DND-41 (cell line): ENCODE data around the gene DDX1.

Experiments
- ATAC-seq: fragments of 200-7000 bp; cut with Tn5 transposase; 3 replicates; pipeline ENCODE4 v1.9.1; 2021; ENCODE audit warnings: low read depth; ENCODE audit not compliant: insufficient read depth
- DNase-seq: peaks from one replicate; pipeline ENCODE4 v3.0.0-alpha.2; 2020
- H2AFZ ChIP-seq: 2 replicates; pipeline ENCODE4 v1.6.0; 2012; ENCODE audit warnings: low read depth, low read length
- H3K27ac ChIP-seq: 2 replicates; pipeline ENCODE4 v1.5.1; 2012; ENCODE audit warnings: low read length, inconsistent platforms
- H3K27me3 ChIP-seq: fragments of 200-600 bp; sonication (generic); 2 replicates; pipeline ENCODE4 v1.6.0; 2012; ENCODE audit warnings: low read length, mild to moderate bottlenecking, inconsistent platforms; ENCODE audit not compliant: insufficient read depth, poor library complexity
- H3K36me3 ChIP-seq: 2 replicates; pipeline ENCODE4 v1.5.1; 2012; ENCODE audit warnings: low read length, inconsistent platforms; ENCODE audit not compliant: insufficient read depth
- H3K4me1 ChIP-seq: 2 replicates; pipeline ENCODE4 v1.5.1; 2012; ENCODE audit warnings: mild to moderate bottlenecking, low read length; ENCODE audit not compliant: insufficient read depth
- H3K4me2 ChIP-seq: 2 replicates; pipeline ENCODE4 v1.6.0; 2012; ENCODE audit warnings: mild to moderate bottlenecking, moderate library complexity, low read length, inconsistent platforms; ENCODE audit not compliant: insufficient read depth
- H3K4me3 ChIP-seq, 2 experiments: fragments of 200-600 bp in 1 of 2; shearing (Covaris generic) in 1 of 2; 2 replicates each; pipeline ENCODE4 v1.5.1; 2012 to 2016; ENCODE audit warnings: inconsistent platforms in 2 of 2, low read length in 2 of 2, mild to moderate bottlenecking in 2 of 2, low read depth in 1 of 2, moderate library complexity in 1 of 2
- H3K79me2 ChIP-seq: 2 replicates; pipeline ENCODE4 v1.6.0; 2012; ENCODE audit warnings: low read length, inconsistent platforms; ENCODE audit not compliant: insufficient read depth
- H3K9ac ChIP-seq: 2 replicates; pipeline ENCODE4 v1.6.0; 2012; ENCODE audit warnings: low read depth, mild to moderate bottlenecking, inconsistent platforms, low read length, moderate library complexity
- H3K9me3 ChIP-seq: 2 replicates; pipeline ENCODE4 v1.5.1; 2012; ENCODE audit warnings: low read length, moderate library complexity, mild to moderate bottlenecking, inconsistent platforms; ENCODE audit not compliant: insufficient read depth, severe bottlenecking
- H4K20me1 ChIP-seq: 2 replicates; pipeline ENCODE4 v1.6.0; 2012; ENCODE audit warnings: low read length; ENCODE audit not compliant: insufficient read depth
- EZH2 ChIP-seq: IDR thresholded peaks from 3 replicates; pipeline ENCODE4 v1.6.1; 2012; ENCODE audit warnings: borderline replicate concordance, low read depth, mild to moderate bottlenecking, moderate library complexity, low read length, inconsistent platforms; ENCODE audit not compliant: severe bottlenecking
- TF ChIP-seq, protein P1 (sequence below): IDR thresholded peaks from 2 replicates; pipeline ENCODE4 v1.5.1; 2012; ENCODE audit warnings: borderline replicate concordance, low read length, moderate library complexity, mild to moderate bottlenecking; ENCODE audit not compliant: poor library complexity, severe bottlenecking; ENCODE audit errors: extremely low read depth

Gene DDX1

GRCh38 chr2:15666861-15667808, 75.5 kb downstream of the DDX1 start:
- Histone ChIP-seq H3K9ac (no peak overlapping the region), H3K27me3 (no peaks in the 10 kb centered on the region), H3K9me3 (no peaks in the 10 kb centered on the region), H2AFZ (no peak overlapping the region), H3K4me2 (no peak overlapping the region), H3K36me3 (no peaks in the 10 kb centered on the region), H3K27ac (no peak overlapping the region), H3K4me3 (no peak overlapping the region), H4K20me1 (no peaks in the 10 kb centered on the region), H3K4me1 (no peaks in the 10 kb centered on the region), H3K79me2 (no peaks in the 10 kb centered on the region)
- ATAC-seq (no peak), DNase-seq (no peak)
- TF ChIP-seq EZH2 = no peak
- TF ChIP-seq, protein P1, sequence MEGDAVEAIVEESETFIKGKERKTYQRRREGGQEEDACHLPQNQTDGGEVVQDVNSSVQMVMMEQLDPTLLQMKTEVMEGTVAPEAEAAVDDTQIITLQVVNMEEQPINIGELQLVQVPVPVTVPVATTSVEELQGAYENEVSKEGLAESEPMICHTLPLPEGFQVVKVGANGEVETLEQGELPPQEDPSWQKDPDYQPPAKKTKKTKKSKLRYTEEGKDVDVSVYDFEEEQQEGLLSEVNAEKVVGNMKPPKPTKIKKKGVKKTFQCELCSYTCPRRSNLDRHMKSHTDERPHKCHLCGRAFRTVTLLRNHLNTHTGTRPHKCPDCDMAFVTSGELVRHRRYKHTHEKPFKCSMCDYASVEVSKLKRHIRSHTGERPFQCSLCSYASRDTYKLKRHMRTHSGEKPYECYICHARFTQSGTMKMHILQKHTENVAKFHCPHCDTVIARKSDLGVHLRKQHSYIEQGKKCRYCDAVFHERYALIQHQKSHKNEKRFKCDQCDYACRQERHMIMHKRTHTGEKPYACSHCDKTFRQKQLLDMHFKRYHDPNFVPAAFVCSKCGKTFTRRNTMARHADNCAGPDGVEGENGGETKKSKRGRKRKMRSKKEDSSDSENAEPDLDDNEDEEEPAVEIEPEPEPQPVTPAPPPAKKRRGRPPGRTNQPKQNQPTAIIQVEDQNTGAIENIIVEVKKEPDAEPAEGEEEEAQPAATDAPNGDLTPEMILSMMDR = no peak

DNA sequence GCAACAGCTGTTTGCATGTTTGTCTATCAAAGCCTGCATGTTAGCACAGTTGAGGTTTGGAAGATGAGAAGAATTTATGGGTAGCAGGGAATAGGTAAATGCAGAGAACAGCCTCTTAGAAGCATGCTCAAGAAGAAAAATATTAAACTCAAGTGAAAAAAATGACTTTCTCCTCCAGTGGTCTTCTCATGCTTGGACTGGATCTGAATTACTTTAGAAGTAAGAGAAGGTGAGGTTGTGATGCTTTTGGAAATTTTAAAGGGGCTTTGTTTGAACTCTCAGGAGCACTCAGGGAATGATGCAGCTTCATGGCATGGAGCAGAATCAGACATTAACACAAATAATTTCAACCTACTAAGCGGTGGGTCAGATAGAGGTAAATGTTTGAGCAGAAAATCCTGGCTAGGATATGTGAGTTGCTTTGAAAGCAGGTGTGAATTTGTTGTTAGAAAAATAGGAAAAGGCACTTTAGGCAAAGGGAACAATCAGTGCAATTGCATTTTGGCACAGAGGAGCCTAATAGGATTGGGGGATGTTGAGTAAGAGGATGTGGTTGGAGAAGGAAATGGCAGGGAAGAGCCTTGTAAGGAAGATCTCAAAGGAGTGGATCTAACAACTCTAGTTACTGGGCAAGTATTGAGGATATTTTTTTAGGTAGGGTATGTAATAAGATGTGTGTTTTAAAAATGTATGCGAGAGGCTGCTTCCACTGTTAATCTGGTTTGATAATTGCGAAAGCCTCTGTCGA, 76.3 kb downstream of the DDX1 start:
- Histone ChIP-seq H3K9ac (no peak overlapping the region), H4K20me1 (no peaks in the 10 kb centered on the region), H3K27me3 (no peaks in the 10 kb centered on the region), H2AFZ (no peak overlapping the region), H3K4me3 (no peak overlapping the region), H3K4me2 (no peak overlapping the region), H3K79me2 (no peaks in the 10 kb centered on the region), H3K27ac (no peak overlapping the region), H3K4me1 (no peaks in the 10 kb centered on the region), H3K9me3 (no peaks in the 10 kb centered on the region), H3K36me3 (no peaks in the 10 kb centered on the region)
- no peak for ATAC-seq
- no peak for TF ChIP-seq EZH2
- TF ChIP-seq, protein P1 = no peak
- no peak for DNase-seq

DNA sequence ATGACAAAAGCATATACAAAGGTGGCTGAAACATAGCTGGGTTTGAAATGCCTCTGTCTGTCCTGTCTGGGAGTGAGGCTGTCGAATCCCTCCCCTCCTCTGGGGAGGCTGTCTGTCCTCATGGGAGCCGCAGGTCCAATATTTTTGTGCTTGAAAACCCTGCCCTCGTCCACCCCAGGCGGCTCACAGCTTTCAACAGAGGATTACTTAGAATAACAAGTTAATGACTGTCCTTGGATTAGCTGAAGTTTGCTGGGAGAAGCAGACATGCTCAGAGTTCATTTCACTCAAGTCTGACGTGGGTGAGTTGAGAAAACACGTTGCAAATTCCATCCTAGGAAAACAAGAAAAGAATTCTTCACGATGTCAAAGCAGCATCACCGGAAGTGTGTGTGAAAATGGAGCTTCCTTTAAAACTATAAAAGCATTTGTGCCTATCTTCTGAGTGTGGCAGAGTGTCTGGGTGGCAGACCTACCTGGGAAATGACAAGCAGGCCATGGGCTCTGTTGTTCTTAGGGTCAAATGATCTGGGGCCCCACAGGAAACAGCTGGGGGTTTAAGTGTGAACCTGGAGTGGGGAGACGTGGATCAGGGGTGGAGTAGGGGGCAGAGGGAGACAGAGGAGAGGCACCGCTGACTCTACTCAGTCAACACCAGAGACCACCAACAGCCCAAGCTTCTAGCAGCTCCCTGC, 77.1 kb downstream of the DDX1 start:
- ATAC-seq = no peak
- TF ChIP-seq, protein P1 = no peak
- no peak for TF ChIP-seq EZH2
- Histone ChIP-seq H3K36me3 (no peaks in the 10 kb centered on the region), H3K79me2 (no peaks in the 10 kb centered on the region), H3K4me2 (no peak overlapping the region), H4K20me1 (no peaks in the 10 kb centered on the region), H3K9me3 (no peaks in the 10 kb centered on the region), H3K4me1 (no peaks in the 10 kb centered on the region), H3K9ac (no peak overlapping the region), H3K27ac (no peak overlapping the region), H2AFZ (no peak overlapping the region), H3K27me3 (no peaks in the 10 kb centered on the region), H3K4me3 (no peak overlapping the region)
- no peak for DNase-seq
